Common myeloid progenitor, CD34-positive (primary cell): ENCODE data around the gene CHST13.
"Not testable (repeated sequence)": the region's sequence is repeated elsewhere in the genome, so short reads cannot be mapped to it uniquely, and the experiment has no call there.

Experiments used
- CTCF ChIA-PET: fragments of 350-600 bp; sonication (Branson Sonifier 250); formaldehyde crosslinking; loops from one replicate; lab custom pipeline; 2021; ENCODE audit warnings: antibody characterized with exemption; lab: Charles Lee
- POLR2A ChIA-PET: fragments of 350-600 bp; sonication (Branson Sonifier 250); formaldehyde crosslinking; loops from one replicate; lab custom pipeline; 2021; ENCODE audit warnings: antibody characterized with exemption; lab: Charles Lee
- DNase-seq, 3 donors: peaks; one replicate each; pipeline versions ENCODE4 v3.0.0 to v3.0.0-alpha.2; 2013
- H3K27ac ChIP-seq, 2 experiments: 1 replicate in 1 of 2; 2 replicates in 1 of 2; pipeline ENCODE4 v1.7.0; 2013; ENCODE audit warnings: inconsistent platforms in 2 of 2, low read length in 2 of 2, mild to moderate bottlenecking in 2 of 2, low read depth in 1 of 2, moderate library complexity in 1 of 2; ENCODE audit not compliant: severe bottlenecking in 2 of 2, insufficient read depth in 1 of 2, poor library complexity in 1 of 2
- H3K27me3 ChIP-seq, 5 experiments: replicated peaks in 2 of 5; 1 replicate in 3 of 5; 2 replicates in 2 of 5; pipeline versions ENCODE4 v1.6.1 to v1.7.0; 2013; ENCODE audit warnings: low read length in 4 of 5, mild to moderate bottlenecking in 2 of 5, moderate library complexity in 2 of 5, inconsistent platforms in 1 of 5; ENCODE audit not compliant: insufficient read depth in 5 of 5, control insufficient read depth in 4 of 5
- H3K36me3 ChIP-seq, 4 experiments: 1 replicate in 2 of 4; 2 replicates in 2 of 4; pipeline versions ENCODE4 v1.6.1 to v1.7.0; 2013; ENCODE audit warnings: low read length in 3 of 4, control low read depth in 1 of 4, mild to moderate bottlenecking in 1 of 4; ENCODE audit not compliant: control insufficient read depth in 4 of 4, insufficient read depth in 4 of 4
- H3K4me1 ChIP-seq, 4 experiments: 1 replicate in 3 of 4; 2 replicates in 1 of 4; pipeline versions ENCODE4 v1.6.1 to v1.7.1; 2013; ENCODE audit warnings: low read length in 3 of 4, mild to moderate bottlenecking in 3 of 4, control low read depth in 1 of 4, inconsistent platforms in 1 of 4, moderate library complexity in 1 of 4; ENCODE audit not compliant: control insufficient read depth in 4 of 4, insufficient read depth in 4 of 4; ENCODE audit errors: control extremely low read depth in 1 of 4
- H3K4me3 ChIP-seq, 7 experiments: 1 replicate in 4 of 7; 2 replicates in 3 of 7; pipeline versions ENCODE4 v1.5.1 to v1.7.0; 2013; ENCODE audit warnings: mild to moderate bottlenecking in 7 of 7, low read length in 6 of 7, moderate library complexity in 6 of 7, inconsistent platforms in 2 of 7, low read depth in 2 of 7, control low read depth in 1 of 7; ENCODE audit not compliant: insufficient read depth in 4 of 7, control insufficient read depth in 1 of 7; ENCODE audit errors: extremely low read depth in 1 of 7
- H3K9me3 ChIP-seq, 5 experiments: 1 replicate in 4 of 5; 2 replicates in 1 of 5; pipeline versions ENCODE4 v1.6.1 to v1.7.1; 2013; ENCODE audit warnings: low read length in 4 of 5, mild to moderate bottlenecking in 2 of 5, inconsistent platforms in 1 of 5, low read depth in 1 of 5, moderate library complexity in 1 of 5; ENCODE audit not compliant: control insufficient read depth in 4 of 5, insufficient read depth in 2 of 5; ENCODE audit errors: control extremely low read depth in 1 of 5
- WGBS: methylation state at CpG from one replicate; pipeline ENCODE4 v1.1.5; 2013; ENCODE audit not compliant: insufficient coverage; 5-methylcytosine and 5-hydroxymethylcytosine counted together

Gene CHST13

DNA sequence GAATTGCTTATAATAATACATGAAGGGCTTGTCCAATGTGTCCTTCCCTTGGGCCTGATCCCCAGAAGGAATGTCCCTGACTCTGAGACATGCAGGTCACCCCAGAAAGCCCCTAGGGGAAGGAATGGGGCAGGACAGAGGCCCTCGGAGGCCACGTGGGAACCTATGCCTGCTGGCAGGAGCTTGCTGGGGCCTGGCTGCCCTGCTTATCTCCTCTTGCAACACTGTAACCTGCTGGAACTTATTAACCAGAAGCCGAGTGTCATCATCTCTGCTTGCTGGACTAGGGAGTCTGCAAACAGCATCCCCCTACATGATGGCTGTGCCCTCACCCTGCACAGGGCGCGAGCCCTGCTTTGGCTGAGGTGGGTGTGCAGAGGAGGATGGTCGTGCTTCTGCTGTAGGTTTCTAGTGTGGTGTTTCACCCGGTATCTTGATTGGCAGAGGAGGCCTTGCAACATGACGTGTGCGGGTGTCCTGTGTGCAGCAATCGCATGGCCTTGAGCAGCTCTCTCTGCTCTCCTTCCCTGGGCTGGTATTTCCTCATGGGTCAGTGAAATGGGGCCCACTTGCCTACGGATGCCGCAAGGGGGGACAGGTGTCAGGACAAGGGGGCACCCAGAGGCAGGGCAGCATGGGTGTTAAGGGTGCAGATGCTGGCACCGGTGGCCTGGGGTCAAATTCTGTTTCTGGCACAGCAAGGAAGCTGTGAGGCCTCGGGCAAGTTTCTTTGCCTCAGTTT lies 5.0 kb downstream of the CHST13 start:
- ChIA-PET POLR2A (no interaction called here), CTCF (interaction anchor here (0.9 to 2.2 kb wide), 4 partner anchors 9 to 95 kb away, joined by 3 to 8 read pairs (median 3); no protein-coding TSS in a partner anchor)
- H3K4me1 ChIP-seq = peaks cover 14 to 97% (median 87%) of the 10 kb centered on the region in 4 experiments
- H3K27me3 ChIP-seq = no peaks in the 10 kb centered on the region
- WGBS = 57% methylated on average over 8 of the region's 14 CpGs
- DNase-seq = peak in 2 of 3 donors; percentile 42 to 52
- H3K27ac ChIP-seq = no peak overlapping the region
- H3K9me3 ChIP-seq = no peaks in the 10 kb centered on the region
- peak overlapping the region in 1 of 7 experiments; percentile 60 for H3K4me3 ChIP-seq
- H3K36me3 ChIP-seq = no peaks in the 10 kb centered on the region

DNA sequence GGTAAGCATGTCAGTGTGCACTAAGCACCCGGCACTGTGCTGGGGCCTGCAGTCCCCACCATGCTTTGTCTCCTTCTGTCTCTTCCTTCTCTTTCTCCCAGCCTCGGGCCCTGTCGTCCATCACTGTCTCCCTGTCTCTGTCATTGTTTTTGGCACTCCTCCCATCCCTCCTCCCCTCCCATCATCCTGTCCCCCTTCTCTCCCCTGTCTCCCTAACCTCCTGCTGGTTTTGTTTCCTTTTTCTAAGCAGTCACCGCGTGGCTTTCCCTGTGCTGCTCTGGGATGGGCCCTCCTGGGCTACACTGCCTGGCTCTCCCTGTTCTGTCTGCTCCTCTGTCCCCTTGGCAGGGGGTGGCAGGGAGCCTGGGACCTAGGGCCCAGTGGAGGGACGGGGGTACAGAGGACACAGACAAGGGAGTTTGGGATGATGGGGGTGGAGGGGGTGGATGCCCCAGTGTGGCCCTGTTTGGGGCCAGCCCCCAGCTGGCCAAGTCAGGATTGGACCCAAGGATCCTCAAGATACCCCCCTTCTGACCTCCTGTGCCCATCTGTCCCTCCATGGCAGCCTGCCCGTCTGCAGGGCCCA lies 5.7 kb downstream of the CHST13 start:
- POLR2A ChIA-PET = no interaction called here

DNA sequence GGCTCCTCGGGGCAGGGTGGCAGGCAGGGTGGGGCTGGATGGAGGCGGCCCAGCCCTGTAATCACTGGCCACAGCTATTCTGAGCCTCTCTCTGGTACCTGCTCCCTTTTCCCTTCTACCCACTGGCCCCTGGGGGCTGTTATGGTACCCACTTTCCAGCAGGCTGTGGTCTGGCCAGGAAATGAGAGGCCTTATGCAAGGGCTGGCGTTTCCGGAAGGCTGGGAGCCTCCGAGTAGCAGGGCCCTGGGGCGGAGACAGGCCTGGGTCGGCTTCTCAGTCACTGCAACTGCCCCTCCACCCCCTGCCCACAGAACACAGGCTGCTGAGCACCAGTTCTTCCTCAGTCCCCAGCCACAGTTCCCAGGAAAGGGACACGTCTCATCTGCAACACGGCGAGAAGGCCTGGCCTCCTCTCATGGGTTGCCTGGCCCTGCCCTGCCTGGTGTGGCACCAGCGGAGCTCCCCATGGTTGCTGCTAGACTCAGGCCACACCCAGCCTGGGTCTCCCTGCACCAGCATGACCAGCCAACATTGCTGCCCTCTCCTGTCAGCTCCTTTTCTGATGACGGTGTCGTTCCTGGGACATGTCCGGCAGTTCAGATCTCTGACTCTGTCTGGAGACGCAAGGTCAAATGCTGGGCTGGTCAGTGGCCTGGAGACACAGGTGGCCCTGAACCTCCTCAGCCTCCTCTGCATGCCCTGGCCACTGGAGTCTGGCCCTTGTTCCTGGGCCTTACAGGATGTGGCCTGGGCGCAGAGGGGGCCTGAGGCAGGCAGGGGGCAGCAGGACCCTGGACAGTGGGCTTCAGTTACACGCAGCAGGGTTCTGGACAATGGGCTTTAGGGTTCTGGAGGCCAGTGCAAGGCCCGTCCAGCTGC lies 6.5 kb downstream of the CHST13 start:
- WGBS = 18% methylated on average over 18 of the region's 18 CpGs
- Histone ChIP-seq H3K4me3 (peak overlapping the region in 4 of 7 experiments; percentile 26 to 62 (median 50)), H3K9me3 (no peaks in the 10 kb centered on the region), H3K27me3 (no peaks in the 10 kb centered on the region), H3K4me1 (peaks cover 14 to 85% (median 78%) of the 10 kb centered on the region in 4 experiments), H3K36me3 (no peaks in the 10 kb centered on the region), H3K27ac (peak overlapping the region; percentile 48 to 69)
- CTCF ChIA-PET = interaction anchor here (0.9 to 2.3 kb wide), 5 partner anchors 8 to 1018 kb away, joined by 3 to 10 read pairs (median 7); no protein-coding TSS in a partner anchor
- peak; percentile 85 to 97 (median 94) for DNase-seq
- POLR2A ChIA-PET = interaction anchor here (0.7 to 1.7 kb wide), 2 partner anchors 8 to 10 kb away, joined by 3 to 4 read pairs; no protein-coding TSS in a partner anchor

More for the DNA sequence above, 5.7 kb downstream of the CHST13 start:
- 12% methylated on average over 4 of the region's 7 CpGs for WGBS
- Histone ChIP-seq H3K36me3 (no peaks in the 10 kb centered on the region), H3K4me1 (peaks cover 14 to 92% (median 85%) of the 10 kb centered on the region in 4 experiments), H3K4me3 (peak overlapping the region in 3 of 7 experiments; percentile 11 to 62 (median 60)), H3K27ac (no peak overlapping the region), H3K27me3 (no peaks in the 10 kb centered on the region), H3K9me3 (no peaks in the 10 kb centered on the region)
- CTCF ChIA-PET = interaction anchor here (0.9 to 2.3 kb wide), 6 partner anchors 8 to 1019 kb away, joined by 3 to 10 read pairs (median 4); no protein-coding TSS in a partner anchor
- DNase-seq = no peak

DNA sequence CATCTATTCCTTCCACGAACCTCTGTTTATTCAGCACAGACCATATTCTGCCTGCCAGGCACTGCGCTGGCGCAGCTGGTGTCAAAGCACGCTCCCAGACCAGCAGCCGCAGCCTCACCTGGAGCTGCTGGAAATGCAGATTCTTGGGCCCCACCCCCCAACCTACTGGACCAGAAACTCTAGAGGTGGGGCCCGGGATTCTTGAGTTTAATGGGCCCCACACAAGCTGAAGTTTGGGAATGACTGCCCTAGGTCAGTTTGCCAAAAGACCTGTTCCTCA lies 7.0 kb downstream of the CHST13 start:
- DNase-seq = no peak
- peaks cover 14 to 79% (median 72%) of the 10 kb centered on the region in 4 experiments for H3K4me1 ChIP-seq
- POLR2A ChIA-PET = interaction anchor here (1.7 kb wide), 1 partner anchor 10 kb away, joined by 3 read pairs; no protein-coding TSS in a partner anchor
- peaks cover 0 to 2% (median 0%) of the 10 kb centered on the region in 4 experiments for H3K36me3 ChIP-seq
- CTCF ChIA-PET = interaction anchor here (1.3 to 2.3 kb wide), 3 partner anchors 9 to 16 kb away, joined by 7 to 10 read pairs (median 7); no protein-coding TSS in a partner anchor
- peak overlapping the region in 3 of 7 experiments; percentile 26 to 62 (median 60) for H3K4me3 ChIP-seq
- 99% methylated on average over 6 of the region's 6 CpGs for WGBS
- peak overlapping the region; percentile 48 to 69 for H3K27ac ChIP-seq
- H3K9me3 ChIP-seq = no peaks in the 10 kb centered on the region
- H3K27me3 ChIP-seq = no peaks in the 10 kb centered on the region

DNA sequence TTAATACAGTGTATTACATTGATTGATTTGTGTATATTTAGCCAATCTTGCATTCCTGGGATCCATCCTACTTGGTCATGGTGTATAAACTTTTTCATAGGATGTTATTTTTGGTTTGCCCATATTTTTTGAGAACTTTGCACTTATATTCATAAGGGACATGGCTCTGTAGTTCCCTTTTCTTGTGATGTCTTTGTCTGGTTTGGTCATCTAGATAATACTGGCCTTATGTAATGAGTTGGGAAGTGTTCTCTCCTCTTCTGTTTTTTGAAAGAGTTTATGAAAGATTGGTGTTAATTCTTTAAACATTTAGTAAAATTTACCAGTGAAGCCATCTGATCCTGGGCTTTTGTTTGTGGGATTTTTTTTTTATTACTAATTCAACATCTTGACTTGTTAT lies 9.6 kb downstream of the CHST13 start:
- ChIA-PET POLR2A (no interaction called here), CTCF (interaction anchor here (1.0 kb wide), 2 partner anchors 10 to 11 kb away, joined by 3 to 4 read pairs; no protein-coding TSS in a partner anchor)

DNA sequence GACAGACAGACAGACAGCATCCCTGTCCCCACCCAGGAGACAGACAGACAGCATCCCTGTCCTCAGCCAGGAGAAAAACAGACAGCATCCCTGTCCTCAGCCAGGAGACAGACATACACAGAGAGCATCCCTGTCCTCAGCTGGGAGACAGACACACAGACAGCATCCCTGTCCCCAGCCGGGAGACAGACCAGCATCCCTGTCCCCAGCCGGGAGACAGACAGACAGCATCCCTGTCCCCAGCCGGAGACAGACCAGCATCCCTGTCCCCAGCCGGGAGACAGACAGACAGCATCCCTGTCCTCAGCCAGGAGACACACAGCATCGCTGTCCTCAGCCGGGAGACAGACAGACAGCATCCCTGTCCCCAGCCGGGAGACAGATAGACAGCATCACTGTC lies 10.8 kb downstream of the CHST13 start:
- DNase-seq, H3K9me3 ChIP-seq, H3K27me3 ChIP-seq, H3K27ac ChIP-seq, H3K4me3 ChIP-seq, POLR2A ChIA-PET: not testable (repeated sequence)
- Histone ChIP-seq H3K36me3 (peaks cover 2 to 15% (median 3%) of the 10 kb centered on the region in 4 experiments), H3K4me1 (peaks cover 11 to 70% (median 59%) of the 10 kb centered on the region in 4 experiments)
- 98% methylated on average over 5 of the region's 7 CpGs for WGBS
- CTCF ChIA-PET = interaction anchor here (1.0 kb wide), 1 partner anchor 11 kb away, joined by 4 read pairs; no protein-coding TSS in a partner anchor

More for the DNA sequence above, 9.6 kb downstream of the CHST13 start:
- peaks cover 2 to 12% (median 3%) of the 10 kb centered on the region in 4 experiments for H3K36me3 ChIP-seq
- no peak for DNase-seq
- no peaks in the 10 kb centered on the region for H3K9me3 ChIP-seq
- H3K27me3 ChIP-seq = no peaks in the 10 kb centered on the region
- H3K4me3 ChIP-seq = no peak overlapping the region
- peaks cover 11 to 70% (median 60%) of the 10 kb centered on the region in 4 experiments for H3K4me1 ChIP-seq
- H3K27ac ChIP-seq = no peak overlapping the region
